Caki2 (cell line): ENCODE measurements around the gene SIT1. TPM values are rescaled to one million over a fixed set of nuclear protein-coding genes. Genes with fewer than 3 reads are reported as not detected.

Experiments
- DNase-seq: peaks from one replicate; pipeline ENCODE4 v3.0.0-alpha.2; 2015; ENCODE audit warnings: low read depth
- in situ Hi-C: cut with HindIII; loops from 2 replicates; pipeline ENCODE4 v1.10.0; 2016; ENCODE audit warnings: low sequenced_read_pairs, low pct_unique_long_range_greater_than_20kb, mixed read lengths
- total RNA-seq: library from RNA; depleted of rRNA; stranded (reverse); fragments of >200 nt; shearing (Covaris generic); gene quantifications from 2 replicates; pipeline ENCODE4 v1.2.3, GENCODE V29; 2014; ENCODE audit warnings: low replicate concordance

The SIT1 gene
- total RNA-seq, 1 experiment from 2014 or later: not detected

DNA sequence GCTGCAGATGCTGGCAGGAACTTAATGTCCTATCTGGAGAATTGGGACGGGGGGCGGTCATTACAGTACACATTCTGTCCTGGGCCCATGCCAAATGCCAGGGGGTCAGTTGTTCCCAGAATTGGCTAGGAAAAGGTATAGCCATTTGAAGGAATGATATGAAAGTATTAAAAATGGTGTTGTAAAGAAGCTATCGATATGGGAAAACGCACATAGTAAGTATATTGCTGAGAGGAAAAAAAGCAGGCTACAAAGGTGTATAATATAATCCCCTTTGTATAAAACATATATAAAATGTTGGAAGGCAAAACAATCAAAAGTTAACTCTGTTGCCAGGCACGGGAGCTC is 14.7 kb upstream of the SIT1 start:
- in situ Hi-C loops: no loop called here
- no peak for DNase-seq

DNA sequence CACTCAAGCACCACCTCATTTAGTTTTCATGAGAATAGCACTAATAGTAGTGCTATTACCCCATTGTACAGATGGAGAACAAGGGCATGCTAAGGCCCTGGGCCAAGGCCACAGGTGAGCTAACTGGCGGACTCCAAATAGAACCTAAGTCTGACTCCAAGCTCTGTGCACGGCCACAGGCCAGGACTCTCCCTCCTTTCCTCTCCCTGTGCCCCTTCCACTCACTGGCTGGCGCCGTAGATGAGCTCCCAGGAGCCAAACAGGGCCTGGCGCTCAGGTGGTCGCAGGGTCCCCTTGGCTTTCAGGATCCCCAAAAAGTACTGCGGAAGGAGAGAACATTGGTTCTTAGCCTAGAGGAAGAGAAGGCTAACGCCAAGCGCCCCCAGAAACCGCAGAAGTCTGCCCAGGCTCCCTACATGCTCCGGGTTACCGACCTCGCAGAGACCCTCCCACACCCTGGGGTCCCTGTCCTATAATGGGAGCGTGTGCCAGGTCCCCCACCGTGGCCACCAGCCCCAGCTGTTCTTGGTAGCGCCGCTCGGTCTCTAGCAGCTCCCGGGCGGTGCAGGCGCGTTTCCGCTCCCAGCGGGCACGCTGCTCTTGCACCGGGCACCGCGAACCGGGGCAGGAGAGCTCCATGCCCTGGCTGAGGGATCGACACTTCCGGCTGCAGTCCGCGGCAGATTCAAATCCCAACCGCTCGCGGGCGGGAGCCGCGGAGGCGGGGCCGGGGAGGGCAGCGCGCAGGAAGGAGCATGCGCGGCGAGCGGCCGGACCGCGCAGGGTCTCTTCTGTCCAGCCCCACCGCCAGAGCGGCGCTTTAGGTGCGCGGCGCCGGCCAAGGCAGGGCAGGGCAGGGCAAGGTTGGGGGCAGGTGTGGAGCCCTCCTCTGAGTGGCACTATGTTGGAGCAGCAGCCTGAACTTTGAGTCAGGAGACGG is 14.1 kb upstream of the SIT1 start, which contains the start of gene ARHGEF39:
TSS of gene ARHGEF39 (minus strand) at position 665 of the 940 bp plus-strand sequence. CDS start at position 639, 26 bp downstream.
- DNase-seq: peak; percentile 78
- in situ Hi-C loops: no loop called here

DNA sequence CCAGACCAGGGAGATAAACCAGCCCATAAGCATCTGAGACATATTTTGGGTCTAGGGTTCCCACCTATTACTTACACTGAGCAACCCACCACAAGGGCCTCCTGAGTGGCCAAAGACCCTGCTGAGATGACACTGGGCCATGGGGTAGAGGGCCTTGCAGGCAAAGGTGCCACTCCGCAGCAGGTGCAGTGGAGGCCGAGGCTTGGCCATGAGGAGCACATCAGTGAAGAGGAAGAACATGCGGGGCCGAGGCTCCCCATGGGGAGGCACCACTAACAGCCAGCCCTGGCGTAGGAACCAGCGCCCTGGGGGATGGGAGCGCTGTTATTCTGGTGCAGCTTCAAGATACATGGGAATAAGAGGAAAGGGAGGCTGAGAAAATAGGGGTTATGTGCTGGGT is 11.7 kb upstream of the SIT1 start:
- in situ Hi-C loops: no loop called here
- no peak for DNase-seq

DNA sequence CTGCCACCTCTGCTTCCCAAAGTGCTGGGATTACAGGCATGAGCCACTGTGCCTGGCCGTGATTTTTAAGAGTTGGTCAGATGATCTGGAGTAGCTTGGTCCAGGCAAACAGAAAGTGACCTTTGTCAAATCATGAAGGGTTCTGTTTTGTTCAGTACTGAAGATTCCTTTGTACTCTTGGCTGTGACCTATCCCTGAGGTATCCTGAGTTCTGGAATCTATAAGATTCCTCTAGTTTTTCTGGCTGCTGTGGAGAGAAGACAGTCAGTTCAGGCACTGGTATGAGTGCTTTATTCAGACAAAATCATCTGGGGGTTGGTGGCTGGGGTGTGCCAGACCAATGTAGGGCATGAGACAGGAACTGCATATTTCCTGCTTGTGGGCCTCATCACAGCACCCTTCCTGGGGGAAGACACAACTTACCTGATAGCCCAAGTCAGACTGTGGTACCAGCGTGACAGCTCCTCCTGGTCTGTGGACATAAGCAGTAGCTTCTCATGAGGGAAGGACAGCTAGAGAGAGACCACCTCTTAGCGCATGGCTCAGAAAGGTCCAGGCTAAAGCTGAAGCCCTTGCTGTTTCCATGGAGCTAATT is 11.1 kb upstream of the SIT1 start:
- in situ Hi-C loops: no loop called here
- DNase-seq: no peak

DNA sequence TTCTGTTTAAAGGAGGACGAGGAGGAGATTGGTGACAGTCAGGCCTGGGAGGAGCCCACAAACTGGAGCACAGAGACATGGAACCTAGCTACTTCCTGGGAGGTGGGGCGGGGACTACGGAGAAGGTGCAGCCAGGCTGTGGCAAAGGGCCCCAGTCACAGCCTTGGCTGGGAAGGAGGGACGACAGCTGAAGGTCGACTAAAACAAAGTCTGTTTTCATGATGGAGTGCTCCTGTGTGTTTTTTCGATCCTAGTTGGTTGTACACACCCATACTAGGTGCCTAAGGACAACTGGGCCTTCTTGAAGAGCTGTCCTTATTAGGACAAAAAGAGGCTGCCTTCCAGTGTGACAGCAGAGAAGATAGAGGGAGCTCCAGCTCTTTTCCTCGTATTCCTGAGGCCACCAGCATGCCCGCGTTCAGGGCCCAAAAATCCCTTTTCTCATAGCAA is 10.3 kb upstream of the SIT1 start:
- in situ Hi-C loops: no loop called here
- DNase-seq: peak; percentile 29

DNA sequence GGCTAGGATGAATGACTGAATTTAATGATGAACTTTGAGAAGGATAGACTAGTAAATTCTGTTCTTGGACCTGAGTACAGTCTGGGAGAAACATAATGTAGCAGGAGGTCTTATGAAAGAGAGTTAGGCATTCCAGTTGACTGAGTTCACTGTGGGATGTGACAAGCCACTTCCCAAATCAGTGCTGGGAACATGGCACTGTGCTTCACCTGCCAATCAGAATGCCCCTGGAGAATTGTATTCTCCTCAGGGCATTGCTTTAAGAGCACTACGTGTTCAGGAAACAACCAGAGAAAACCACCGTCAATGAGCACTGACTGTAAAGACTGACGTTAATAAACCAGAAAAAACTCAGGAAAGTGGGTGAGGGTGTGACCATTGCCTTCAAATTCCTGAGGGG is 8.6 kb upstream of the SIT1 start:
- in situ Hi-C loops: no loop called here
- no peak for DNase-seq

DNA sequence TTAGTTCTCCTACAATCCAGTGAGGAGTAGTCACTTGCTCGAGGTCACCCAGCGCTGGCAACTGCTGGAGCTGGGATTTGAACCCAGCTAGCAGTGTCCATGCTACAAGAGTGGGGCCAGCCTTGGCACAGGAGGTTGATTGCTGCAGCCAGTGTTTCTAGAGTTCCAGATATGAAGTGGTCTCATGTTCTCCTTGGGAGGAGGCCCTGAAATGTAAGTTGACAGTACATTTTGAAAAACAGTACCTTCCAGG is 8.2 kb upstream of the SIT1 start:
- in situ Hi-C loops: no loop called here
- DNase-seq: no peak

DNA sequence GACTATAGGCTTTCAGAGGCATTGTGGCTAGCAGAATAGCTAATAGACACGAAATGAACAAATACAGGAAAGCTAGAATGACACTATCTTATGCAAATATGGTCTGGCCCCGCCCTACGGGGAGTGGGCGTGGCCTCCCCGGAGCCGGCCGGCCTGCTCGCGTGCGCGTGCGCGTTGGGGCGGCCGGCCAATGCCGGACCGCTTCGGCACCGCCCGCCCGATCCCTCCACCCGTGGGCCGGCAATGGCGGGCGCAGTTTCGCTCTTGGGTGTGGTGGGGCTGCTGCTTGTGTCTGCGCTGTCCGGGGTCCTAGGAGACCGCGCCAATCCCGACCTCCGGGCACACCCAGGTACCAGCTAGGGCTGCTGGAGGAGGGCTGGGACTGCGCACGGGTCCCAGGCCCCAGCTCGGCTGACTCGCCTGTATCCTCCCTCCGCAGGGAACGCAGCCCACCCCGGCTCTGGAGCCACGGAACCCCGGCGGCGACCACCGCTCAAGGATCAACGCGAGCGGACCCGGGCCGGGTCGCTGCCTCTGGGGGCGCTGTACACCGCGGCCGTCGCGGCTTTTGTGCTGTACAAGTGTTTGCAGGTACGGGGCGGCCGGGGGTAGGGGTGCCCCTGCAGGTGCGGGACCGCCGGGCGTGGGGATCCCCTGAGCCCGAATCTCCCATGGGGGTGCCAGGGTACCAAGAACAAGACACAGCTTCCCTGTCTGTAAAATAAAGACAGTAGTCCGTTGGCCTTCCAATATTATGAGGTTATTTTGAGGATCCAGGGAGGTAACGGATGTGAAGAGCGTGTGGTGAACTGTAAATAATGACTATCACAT is 7.6 kb upstream of the SIT1 start, which contains the start of gene CCDC107:
TSS of gene CCDC107 (plus strand) at position 156 of the 831 bp plus-strand sequence. CDS start at position 244, 88 bp downstream.
- DNase-seq: peak; percentile 79
- in situ Hi-C loops: no loop called here

DNA sequence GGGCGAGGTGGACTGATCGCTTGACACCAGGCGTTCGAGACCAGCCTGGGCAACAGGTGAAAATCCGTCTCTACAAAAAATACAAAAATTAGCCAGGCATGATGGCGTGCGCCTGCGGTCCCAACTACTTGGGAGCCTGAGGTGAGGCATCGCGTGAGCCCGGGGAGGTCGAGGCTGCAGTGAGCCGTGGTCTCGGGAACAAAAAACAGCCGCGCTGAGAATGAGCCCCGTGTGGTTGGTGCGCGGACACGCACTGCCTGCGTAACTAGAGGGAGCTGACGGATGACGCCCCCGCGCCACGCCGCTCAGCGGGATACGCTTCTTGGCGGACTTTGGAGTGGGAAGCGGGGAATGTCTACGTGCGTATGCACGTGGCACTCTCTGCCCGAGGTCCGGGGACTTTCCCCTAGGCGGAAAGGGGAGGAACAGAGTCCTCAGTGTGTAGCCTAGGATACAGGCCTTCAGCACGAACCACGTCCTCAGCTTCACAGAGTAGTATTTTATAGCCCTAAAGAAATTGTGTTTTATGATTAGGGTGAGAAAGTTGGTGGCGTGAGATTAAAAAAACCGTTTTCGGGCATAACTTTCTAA is 6.9 kb upstream of the SIT1 start, which contains the start of gene RMRP:
TSS of gene RMRP (minus strand) at position 474 of the 591 bp plus-strand sequence.
- in situ Hi-C loops: no loop called here
- DNase-seq: peak; percentile 96

DNA sequence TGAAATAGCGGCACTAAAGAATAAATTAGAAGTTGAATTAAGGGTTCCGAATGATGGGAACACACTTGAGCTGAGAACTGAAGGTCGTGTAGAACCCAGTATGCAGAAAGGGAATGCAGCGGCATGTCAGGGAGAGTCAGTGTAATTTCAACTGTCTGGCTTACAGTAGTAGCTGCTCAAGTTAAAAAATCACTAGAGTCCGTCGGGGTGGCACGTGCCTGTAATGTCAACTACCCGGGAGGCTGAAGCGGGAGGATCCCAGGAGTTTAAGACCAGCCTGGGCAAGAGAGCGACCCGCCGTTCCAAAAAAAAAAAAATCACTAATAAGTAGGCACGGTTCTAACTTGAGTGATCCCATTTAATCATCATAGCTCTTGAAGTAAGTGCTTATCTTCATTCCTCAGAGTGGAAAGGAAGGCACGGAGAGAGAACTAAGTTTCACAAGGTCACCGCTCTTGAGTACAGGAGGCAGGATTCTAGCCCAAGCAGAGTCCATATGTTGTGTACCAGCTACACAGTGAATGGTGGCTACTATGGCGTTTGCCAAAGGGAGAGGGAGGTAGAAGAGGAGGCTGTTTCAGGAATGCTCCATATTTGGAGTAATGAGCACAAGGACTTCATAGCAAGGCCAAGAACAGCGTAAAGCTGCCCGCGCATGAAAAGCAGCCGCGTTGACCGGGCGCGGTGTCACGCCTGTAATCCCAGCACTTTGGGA is 6.3 kb upstream of the SIT1 start:
- no peak for DNase-seq
- in situ Hi-C loops: no loop called here

DNA sequence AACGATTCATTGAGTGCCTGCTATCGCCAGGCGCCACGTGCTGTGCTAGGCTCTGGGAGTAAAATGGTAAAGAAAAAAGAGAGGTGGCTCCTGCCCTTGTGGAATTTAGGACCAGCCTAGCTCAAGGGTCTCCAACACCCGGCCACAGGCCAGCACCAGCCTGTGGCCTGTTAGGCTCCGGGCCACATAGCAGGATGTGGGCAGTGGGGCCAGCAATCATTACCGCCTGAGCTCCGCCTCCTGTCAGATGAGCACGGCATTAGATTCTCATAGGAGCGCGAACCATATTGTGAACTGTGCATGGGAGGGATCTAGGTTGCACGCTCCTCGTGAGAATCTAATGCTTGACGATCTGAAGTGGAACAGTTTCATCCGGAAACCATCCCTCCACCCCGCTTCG is 5.6 kb upstream of the SIT1 start:
- no peak for DNase-seq
- in situ Hi-C loops: no loop called here

DNA sequence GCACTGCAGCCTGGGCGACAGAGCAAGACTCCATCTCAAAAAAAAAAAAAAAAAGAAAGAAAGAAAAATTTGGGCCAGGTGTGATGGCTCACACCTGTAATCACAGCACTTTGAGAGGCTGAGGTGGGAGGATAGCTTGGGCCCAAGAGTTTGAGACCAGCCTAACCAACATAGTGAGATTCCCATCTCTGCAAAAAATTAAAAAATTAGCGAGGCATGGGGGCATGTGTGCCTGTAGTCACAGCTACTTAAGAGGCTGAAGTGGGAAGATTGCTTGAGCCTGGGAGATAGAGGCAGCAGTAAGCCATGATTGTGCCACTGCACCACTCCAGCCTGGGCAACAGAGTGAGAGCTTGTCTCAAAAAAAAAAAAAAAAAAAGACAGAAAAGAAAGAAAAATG is 2.9 kb upstream of the SIT1 start:
- no peak for DNase-seq
- in situ Hi-C loops: no loop called here

DNA sequence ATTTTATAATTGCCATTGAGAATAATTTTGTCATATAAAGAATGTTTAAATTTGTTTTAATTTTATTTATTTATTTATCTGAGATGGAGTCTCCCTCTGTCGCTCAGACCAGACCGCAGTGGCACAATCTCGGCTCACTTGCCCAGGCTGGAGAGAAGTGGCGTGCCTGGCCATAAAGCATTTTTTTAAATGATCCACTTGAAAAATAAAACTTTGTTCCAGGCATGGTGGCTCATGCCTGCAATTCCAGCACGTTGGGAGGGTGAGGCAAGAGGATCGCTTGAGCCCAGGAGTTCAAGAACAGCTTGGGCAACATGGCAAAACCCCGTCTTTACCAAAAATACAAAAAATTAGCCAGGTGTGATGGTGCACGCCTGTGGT is 2.1 kb upstream of the SIT1 start:
- in situ Hi-C loops: no loop called here
- DNase-seq: no peak

DNA sequence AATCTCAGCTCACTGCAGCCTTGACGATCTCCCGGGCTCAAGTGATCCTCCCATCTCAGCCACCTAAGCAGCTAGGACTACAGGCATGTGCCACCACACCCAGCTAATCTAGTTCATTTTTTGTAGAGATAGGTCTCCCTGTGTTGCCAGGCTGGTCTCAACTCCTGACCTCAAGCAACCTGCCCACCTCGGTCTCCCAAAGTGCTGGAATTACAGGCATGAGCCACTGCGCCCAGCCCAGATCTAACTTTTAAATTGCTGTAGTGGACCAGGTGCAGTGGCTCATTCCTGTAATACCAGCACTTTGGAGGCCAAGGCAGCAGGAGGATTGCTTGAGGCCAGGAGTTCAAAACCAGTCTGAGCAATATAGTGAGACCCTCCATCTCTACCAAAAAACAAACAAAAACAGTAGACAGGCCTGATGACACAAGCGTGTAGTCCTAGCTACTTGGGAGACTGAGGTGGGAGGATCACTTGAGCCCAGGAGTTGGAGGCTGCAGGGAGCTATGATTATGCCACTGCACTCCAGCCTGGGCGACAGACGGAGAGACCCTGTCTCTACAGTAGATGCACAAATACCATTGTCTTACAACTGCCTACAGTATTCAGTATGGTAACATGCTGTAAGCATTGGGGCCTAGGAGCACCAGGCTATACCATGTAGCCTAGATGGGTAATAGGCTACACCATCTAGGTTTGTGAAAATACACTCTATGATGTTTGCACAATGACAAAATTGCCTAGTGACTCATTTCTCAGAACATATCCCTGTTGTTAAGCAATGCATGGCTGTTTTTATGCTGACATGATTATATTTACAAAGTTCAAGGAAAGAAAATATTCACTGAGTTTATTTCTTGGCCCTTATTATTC is 1.5 kb upstream of the SIT1 start:
- DNase-seq: no peak
- in situ Hi-C loops: no loop called here

DNA sequence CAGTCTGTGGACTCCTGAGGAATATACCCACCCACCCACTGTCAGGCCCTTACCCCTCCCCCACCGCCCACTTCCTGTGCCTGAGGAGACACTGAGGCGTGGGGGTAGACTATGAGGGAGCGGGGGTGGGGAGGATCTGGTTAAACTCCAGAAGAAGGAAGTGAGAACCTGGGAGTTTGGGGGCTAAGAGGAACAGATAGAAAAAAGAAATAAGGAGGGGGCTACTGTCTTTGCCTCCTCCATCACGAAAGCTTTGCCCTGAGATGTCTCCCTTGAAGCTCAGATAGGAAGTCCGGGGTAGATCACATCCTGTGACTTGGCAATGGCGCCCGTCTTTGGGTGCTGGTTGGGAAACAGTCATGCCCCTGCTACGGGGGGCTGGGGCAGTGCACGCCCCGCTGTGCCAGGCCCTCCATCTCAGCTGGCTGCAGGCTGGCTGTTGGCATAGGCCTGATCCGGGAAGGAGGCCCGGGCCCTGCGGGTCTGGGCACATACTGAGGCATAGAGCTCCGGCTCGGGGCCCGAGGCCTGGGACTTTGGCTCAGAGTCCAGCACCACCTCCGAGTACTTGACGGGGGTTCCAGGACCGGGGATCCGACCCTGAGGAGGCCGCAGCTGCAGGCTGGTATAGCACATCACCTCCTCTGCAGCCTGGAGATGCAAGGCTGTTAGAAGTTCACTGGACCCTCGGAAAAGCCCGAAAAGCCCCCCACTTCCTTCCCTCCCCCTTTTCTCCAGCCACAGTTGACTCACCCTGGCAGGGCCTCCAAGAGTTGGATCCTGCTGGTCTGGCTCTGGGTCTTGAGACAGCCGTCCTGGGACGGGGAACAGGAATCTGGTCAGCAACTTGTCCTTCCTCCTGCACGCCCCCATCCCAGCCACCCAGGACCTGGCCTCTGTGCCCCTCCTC is 1.0 kb downstream of the SIT1 start:
- in situ Hi-C loops: no loop called here
- no peak for DNase-seq

DNA sequence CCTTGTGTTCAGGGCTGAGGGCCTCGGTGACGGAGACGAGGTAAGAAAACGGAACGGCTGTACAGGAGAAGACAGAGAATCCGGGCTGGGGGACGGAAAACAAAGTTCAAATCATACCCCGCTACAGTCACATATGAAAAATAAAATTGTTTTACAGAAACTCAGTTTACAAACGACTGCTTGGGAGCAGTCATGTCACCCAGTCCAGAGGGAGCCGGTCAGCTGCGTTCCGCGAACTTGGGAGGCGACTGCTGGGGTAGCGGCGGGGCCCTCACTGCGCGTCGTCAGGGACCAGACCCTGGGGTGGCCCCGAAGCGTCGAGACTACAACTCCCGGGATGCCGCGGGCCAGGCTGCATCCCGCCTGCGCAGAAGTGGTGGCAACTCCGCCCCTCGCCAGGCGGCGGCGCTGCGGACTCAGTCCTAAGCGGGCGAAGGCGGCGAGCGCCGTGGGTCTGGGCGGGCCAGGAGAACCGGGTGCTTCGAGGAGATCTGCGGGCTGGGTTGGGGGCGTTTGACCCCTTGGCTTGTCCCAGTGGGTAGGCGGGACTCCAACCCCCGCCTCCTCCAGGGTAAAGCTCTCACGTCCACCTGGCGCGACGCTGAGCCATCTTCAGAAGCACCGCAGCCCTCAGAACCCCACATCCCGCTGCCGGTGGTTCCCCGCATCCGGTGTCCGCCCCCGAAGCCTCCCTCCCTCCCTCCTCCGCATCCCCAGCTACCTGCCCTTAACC is 4.0 kb downstream of the SIT1 start:
- DNase-seq: peak; percentile 66
- in situ Hi-C loops: no loop called here
